Heart left ventricle (tissue), 16 donors: ENCODE data around the gene TMEM121B. TPM values are rescaled to one million over a fixed set of nuclear protein-coding genes. Genes with fewer than 3 reads are reported as not detected.

Experiments
- ATAC-seq, 4 donors: fragments of 200-7000 bp; cut with Tn5 transposase; one replicate each; pipeline ENCODE4 v1.9.1; 2020 to 2022; ENCODE audit warnings: moderate library complexity in 4 of 4, mild to moderate bottlenecking in 3 of 4, moderate number of reproducible peaks in 1 of 4
- DNase-seq, 5 donors: peaks; one replicate each; pipeline ENCODE4 v3.0.0-alpha.2; 2020
- H3K27ac ChIP-seq, 12 donors: fragments of 200-600 bp; sonication (generic) in 4 of 12; one replicate each; pipeline versions ENCODE4 v1.5.0 to v1.8.0; 2016 to 2022; ENCODE audit warnings: mild to moderate bottlenecking in 2 of 12
- H3K27me3 ChIP-seq, 9 donors: fragments of 200-600 bp; sonication (generic) in 2 of 9; one replicate each; pipeline versions ENCODE4 v1.5.1 to v1.8.0; 2016 to 2022; ENCODE audit warnings: mild to moderate bottlenecking in 3 of 9
- H3K36me3 ChIP-seq, 9 donors: fragments of 200-600 bp; sonication (generic) in 2 of 9; one replicate each; pipeline versions ENCODE4 v1.5.0 to v1.8.0; 2018 to 2022; ENCODE audit warnings: mild to moderate bottlenecking in 2 of 9
- H3K4me1 ChIP-seq, 12 donors: fragments of 200-600 bp; sonication (generic) in 4 of 12; one replicate each; pipeline versions ENCODE4 v1.5.0 to v1.8.0; 2016 to 2022; ENCODE audit warnings: mild to moderate bottlenecking in 3 of 12
- H3K4me3 ChIP-seq, 12 donors: fragments of 200-600 bp; sonication (generic) in 4 of 12; one replicate each; pipeline versions ENCODE4 v1.5.0 to v1.8.0; 2017 to 2022; ENCODE audit warnings: mild to moderate bottlenecking in 9 of 12, moderate library complexity in 4 of 12
- H3K9me3 ChIP-seq, 12 donors: fragments of 200-600 bp; sonication (generic) in 4 of 12; one replicate each; pipeline versions ENCODE4 v1.5.0 to v1.8.0; 2016 to 2022; ENCODE audit warnings: mild to moderate bottlenecking in 1 of 12
- POLR2A ChIP-seq, 2 donors: fragments of 450-650 bp; IDR thresholded peaks; one replicate each; pipeline ENCODE4 v1.6.1; 2017; ENCODE audit warnings: antibody characterized with exemption in 2 of 2, mild to moderate bottlenecking in 2 of 2, moderate library complexity in 2 of 2
- WGBS, 4 donors: extraction: QIAGEN DNeasy Blood & Tissue Kit in 2 of 4; methylation state at CpG; one replicate each; pipeline versions ENCODE4 v1.1.5 to v1.1.7; 2013 to 2018; 5-methylcytosine and 5-hydroxymethylcytosine counted together
- intact Hi-C, 10 donors: fragments of 100-400 bp; cut with DNase I; formaldehyde crosslinking; loops; one replicate each; pipeline versions ENCODE4 v1.11.1 to v1.14.2; 2022
- polyA plus RNA-seq, 2 donors: library from polyadenylated mRNA; stranded (reverse); fragments of 200-250 nt; gene quantifications; one replicate each; pipeline ENCODE4 v1.2.3, GENCODE V29; 2013
- total RNA-seq, 9 donors: library from RNA; depleted of rRNA in 2 of 9; stranded (reverse); fragments of >200 nt in 2 of 9; fragmentation: NEBNext Ultra II Directional in 3 of 9; extraction: Animal tissue kit (Norgen Biotek cat#: 25700) in 3 of 9; gene quantifications; one replicate each; pipeline versions ENCODE4 v1.1.0 to v1.2.4, GENCODE V29; 2016 to 2023
- TF ChIP-seq, protein P1 (sequence below), 12 donors: fragments of 200-600 bp; sonication (generic) in 4 of 12; IDR thresholded peaks; one replicate each; pipeline versions ENCODE4 v1.5.0 to v1.8.0; 2018 to 2022; ENCODE audit warnings: antibody characterized with exemption in 12 of 12, mild to moderate bottlenecking in 5 of 12
- donor health status: ischemic (EF 13 %, LVEDD 7.1; RV severe dilation, severe dysfunction).
- donor health status: healthy with polysubstance abuse.
- donor health status: DM: no; HTN: yes; CAD: no.
- donor health status: DM: no; HTN: no; CAD: no.
- donor health status: ischemic (EF 25% LVEDD 6.9; RV normal size, moderate dysfunction).
- donor health status: ischemic (EF 25% LVEDD 5.7; RV mildly dilated, moderate dysfunction).
- donor health status: healthy.
- donor health status: DM: yes; HTN: yes; CAD: no.
- donor health status: ischemic (EF 35%, LVEDD 5.7; RV mildly dilated, moderate dysfunction).
- donor health status: nonischemic (EF 11% LVEDD 7.7; RV severe dilation, severe dysfunction).
- donor health status: DM: yes; HTN: yes; CAD: no.
- donor health status: PGD.
- donor health status: ischemic (EF 29% LVEDD 5.4; RV normal size, mild dysfunction).
- donor health status: nonischemic (EF 23%, LVEDD 6.1; RV moderate dilation, normal function).

Gene TMEM121B
- total and polyA plus RNA-seq, 11 donors: 0.49 to 3.3 (median 1.7) TPM

- H3K27ac ChIP-seq: peak overlapping the region; percentile 67 to 98 (median 86)
- DNase-seq: peak in 4 of 5 donors; percentile 39 to 79 (median 50)
- H3K4me3 ChIP-seq: peak overlapping the region; percentile 71 to 98 (median 90)
- no peaks in the 10 kb centered on the region for H3K9me3 ChIP-seq
- no peak for TF ChIP-seq POLR2A (IDR thresholded peaks at IDR 0.05)
- TF ChIP-seq, protein P1, sequence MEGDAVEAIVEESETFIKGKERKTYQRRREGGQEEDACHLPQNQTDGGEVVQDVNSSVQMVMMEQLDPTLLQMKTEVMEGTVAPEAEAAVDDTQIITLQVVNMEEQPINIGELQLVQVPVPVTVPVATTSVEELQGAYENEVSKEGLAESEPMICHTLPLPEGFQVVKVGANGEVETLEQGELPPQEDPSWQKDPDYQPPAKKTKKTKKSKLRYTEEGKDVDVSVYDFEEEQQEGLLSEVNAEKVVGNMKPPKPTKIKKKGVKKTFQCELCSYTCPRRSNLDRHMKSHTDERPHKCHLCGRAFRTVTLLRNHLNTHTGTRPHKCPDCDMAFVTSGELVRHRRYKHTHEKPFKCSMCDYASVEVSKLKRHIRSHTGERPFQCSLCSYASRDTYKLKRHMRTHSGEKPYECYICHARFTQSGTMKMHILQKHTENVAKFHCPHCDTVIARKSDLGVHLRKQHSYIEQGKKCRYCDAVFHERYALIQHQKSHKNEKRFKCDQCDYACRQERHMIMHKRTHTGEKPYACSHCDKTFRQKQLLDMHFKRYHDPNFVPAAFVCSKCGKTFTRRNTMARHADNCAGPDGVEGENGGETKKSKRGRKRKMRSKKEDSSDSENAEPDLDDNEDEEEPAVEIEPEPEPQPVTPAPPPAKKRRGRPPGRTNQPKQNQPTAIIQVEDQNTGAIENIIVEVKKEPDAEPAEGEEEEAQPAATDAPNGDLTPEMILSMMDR (IDR thresholded peaks at IDR 0.05): no peak
- H3K27me3 ChIP-seq: no peaks in the 10 kb centered on the region
- ATAC-seq: peak in 2 of 4 donors; percentile 43 to 66
- H3K36me3 ChIP-seq: no peaks in the 10 kb centered on the region
- intact Hi-C loops: loop anchor here in 4 of 10 donors (2.0 to 10.0 kb wide), 5 partner anchors 72 to 559 kb away; partner anchors contain the start of gene HDHD5 (in 2 of the 4)
- 5 to 8% (median 6%) methylated on average over 52 to 92 of the region's 92 CpGs for WGBS, 4 donors
- H3K4me1 ChIP-seq: peaks cover 0 to 49% (median 16%) of the 10 kb centered on the region in 12 donors
Observed at GRCh38 chr22:17085277-17086181, 35.6 kb downstream of the TMEM121B start.

DNA sequence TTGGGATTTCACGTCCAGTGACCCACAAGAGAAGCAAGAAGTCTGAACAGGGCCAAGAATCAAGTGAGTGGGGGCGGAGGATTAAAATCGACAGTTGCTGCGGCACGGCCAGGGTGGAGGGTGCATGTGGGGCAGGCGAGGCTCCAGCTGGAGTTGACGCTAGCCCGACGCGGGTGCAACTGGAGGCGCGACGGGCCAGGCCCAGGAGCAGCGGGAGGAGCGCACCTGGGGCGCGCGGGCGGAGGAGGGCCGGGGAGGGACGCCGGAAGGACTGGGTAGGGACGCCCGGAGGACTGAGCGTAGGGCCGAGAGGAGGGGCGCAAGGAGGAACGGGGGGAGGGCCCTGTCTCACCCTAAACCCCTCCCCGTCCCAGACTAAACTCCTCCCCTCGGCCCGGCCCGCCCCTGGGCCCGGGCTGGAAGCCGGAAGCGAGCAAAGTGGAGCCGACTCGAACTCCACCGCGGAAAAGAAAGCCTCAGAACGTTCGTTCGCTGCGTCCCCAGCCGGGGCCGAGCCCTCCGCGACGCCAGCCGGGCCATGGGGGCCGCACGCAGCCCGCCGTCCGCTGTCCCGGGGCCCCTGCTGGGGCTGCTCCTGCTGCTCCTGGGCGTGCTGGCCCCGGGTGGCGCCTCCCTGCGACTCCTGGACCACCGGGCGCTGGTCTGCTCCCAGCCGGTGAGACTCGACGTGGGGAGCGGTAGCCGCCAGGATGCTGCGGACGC, 36.4 kb downstream of the TMEM121B start, which contains the start of gene IL17RA:
Gene IL17RA (plus strand): TSS at position 447 of the 723 bp plus-strand sequence. CDS start 92 bp downstream, at position 539.
- peak; percentile 92 to 95 (median 93) for DNase-seq

GRCh38 chr22:17083811-17084441, 37.2 kb downstream of the TMEM121B start:
- ATAC-seq (no peak), DNase-seq (peak in 1 of 5 donors; percentile 36)
- H3K9me3 ChIP-seq: no peaks in the 10 kb centered on the region
- peaks cover 0 to 45% (median 16%) of the 10 kb centered on the region in 12 donors for H3K4me1 ChIP-seq
- WGBS, 4 donors: 79 to 86% (median 82%) methylated on average over 33 of the region's 33 CpGs
- no peaks in the 10 kb centered on the region for H3K36me3 ChIP-seq
- H3K27ac ChIP-seq: peak overlapping the region in 9 of 12 donors; percentile 67 to 98 (median 89)
- peak overlapping the region in 10 of 12 donors; percentile 71 to 98 (median 92) for H3K4me3 ChIP-seq
- H3K27me3 ChIP-seq: no peaks in the 10 kb centered on the region
- TF ChIP-seq POLR2A (IDR thresholded peaks at IDR 0.05): no peak
- TF ChIP-seq, protein P1 (IDR thresholded peaks at IDR 0.05): no peak
- intact Hi-C loops: loop anchor here in 3 of 10 donors (2.0 to 10.0 kb wide), 4 partner anchors 75 to 561 kb away; partner anchors contain the start of gene HDHD5 (in 1 of the 3)

More for the DNA sequence above, 36.4 kb downstream of the TMEM121B start, which contains the start of gene IL17RA:
- peak; percentile 99 to 100 (median 99) for ATAC-seq
- Histone ChIP-seq H3K9me3 (no peaks in the 10 kb centered on the region), H3K36me3 (no peaks in the 10 kb centered on the region), H3K4me1 (peaks cover 0 to 49% (median 16%) of the 10 kb centered on the region in 12 donors), H3K27me3 (no peaks in the 10 kb centered on the region), H3K27ac (peak within 1 kb of the TSS; percentile 67 to 98 (median 86)), H3K4me3 (peak within 1 kb of the TSS; percentile 71 to 98 (median 90))
- 1 to 2% (median 2%) methylated on average over 31 to 68 of the region's 68 CpGs for WGBS, 4 donors
- intact Hi-C loops: loop anchor here in 5 of 10 donors (2.0 to 10.0 kb wide), 6 partner anchors 73 to 560 kb away; partner anchors contain the start of gene HDHD5 (in 2 of the 5)
- TF ChIP-seq POLR2A (IDR thresholded peaks at IDR 0.05): peak in 1 of 2 donors; percentile 87
- TF ChIP-seq, protein P1 (IDR thresholded peaks at IDR 0.05): no peak
